Measurements from ENCODE around the gene RNF145.

DNA sequence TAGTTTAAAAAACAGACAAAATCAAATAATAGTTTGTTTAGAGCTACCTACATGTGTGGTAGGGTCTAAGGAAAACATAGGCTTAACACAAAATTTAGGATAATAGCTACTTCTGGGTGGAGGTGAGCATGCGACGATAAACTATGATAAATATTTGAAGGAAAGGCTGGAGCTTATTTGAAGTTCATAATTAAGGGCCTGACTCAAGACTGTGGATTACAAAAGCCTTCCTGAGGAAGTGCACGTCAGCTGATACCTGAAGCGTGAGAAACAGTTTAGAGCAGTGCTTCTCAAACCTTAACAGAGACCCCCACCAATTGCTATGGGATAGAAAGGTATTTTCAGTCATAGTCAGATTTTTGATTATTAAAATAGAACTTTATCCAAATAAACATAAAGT is 33.3 kb upstream of the RNF145 start:
- TF ChIP-seq, protein P1, sequence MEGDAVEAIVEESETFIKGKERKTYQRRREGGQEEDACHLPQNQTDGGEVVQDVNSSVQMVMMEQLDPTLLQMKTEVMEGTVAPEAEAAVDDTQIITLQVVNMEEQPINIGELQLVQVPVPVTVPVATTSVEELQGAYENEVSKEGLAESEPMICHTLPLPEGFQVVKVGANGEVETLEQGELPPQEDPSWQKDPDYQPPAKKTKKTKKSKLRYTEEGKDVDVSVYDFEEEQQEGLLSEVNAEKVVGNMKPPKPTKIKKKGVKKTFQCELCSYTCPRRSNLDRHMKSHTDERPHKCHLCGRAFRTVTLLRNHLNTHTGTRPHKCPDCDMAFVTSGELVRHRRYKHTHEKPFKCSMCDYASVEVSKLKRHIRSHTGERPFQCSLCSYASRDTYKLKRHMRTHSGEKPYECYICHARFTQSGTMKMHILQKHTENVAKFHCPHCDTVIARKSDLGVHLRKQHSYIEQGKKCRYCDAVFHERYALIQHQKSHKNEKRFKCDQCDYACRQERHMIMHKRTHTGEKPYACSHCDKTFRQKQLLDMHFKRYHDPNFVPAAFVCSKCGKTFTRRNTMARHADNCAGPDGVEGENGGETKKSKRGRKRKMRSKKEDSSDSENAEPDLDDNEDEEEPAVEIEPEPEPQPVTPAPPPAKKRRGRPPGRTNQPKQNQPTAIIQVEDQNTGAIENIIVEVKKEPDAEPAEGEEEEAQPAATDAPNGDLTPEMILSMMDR (IDR thresholded peaks at IDR 0.05): no peak
- TF ChIP-seq POLR2A (IDR thresholded peaks at IDR 0.05): no peak

Measured in esophagus squamous epithelium (tissue), 4 donors.